CD4-positive, alpha-beta T cell treated with Interleukin-1 beta for 1 hour (primary cell): ENCODE data around the gene ZRANB2.

Experiments
- DNase-seq, 2 donors: peaks; one replicate each; pipeline ENCODE4 v3.0.0-alpha.2; 2020 to 2022

ZRANB2 gene

GRCh38 chr1:71026093-71026492 lies 54.7 kb downstream of the ZRANB2 start:
- no peak for DNase-seq

GRCh38 chr1:71023515-71023914 lies 57.3 kb downstream of the ZRANB2 start:
- no peak for DNase-seq

GRCh38 chr1:71019233-71019969 lies 61.4 kb downstream of the ZRANB2 start:
- no peak for DNase-seq

- no peak for DNase-seq
Observed at GRCh38 chr1:71018791-71019190, 62.0 kb downstream of the ZRANB2 start.

DNA sequence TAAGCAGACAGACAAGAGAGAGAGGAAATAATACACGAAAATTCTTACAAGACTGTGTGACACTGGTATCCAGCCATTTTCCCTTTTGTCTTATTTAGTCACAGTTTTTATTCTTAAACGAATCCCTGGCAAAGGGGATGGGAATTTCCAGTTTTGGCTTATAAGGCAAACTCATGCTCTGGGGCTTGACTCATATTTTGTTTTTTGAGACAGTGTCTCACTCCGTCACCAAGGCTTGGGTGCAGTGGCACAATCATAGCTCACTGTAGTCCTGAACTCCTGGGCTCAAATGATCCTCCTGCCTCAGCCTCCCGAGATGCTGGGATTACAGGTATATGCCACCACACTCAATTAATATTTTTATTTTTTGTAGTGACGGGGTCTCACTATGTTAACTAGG lies 65.1 kb downstream of the ZRANB2 start:
- DNase-seq: no peak

- no peak for DNase-seq
Observed at GRCh38 chr1:71014178-71014579, 66.7 kb downstream of the ZRANB2 start.
